HG03520 (cell line): ENCODE data around the gene CELF2.

Experiments
- ATAC-seq: cut with Tn5 transposase; IDR thresholded peaks from one replicate; pipeline ENCODE4 v1.9.1; 2021; ENCODE audit warnings: mild to moderate bottlenecking, moderate library complexity; ENCODE audit not compliant: unreplicated experiment

CELF2 gene

GRCh38 chr10:11003679-11004078, 14.0 kb upstream of the CELF2 start:
- no peak for ATAC-seq

GRCh38 chr10:11004144-11005077, 13.3 kb upstream of the CELF2 start:
- no peak for ATAC-seq

GRCh38 chr10:11005725-11006427, 11.8 kb upstream of the CELF2 start:
- no peak for ATAC-seq

- ATAC-seq: no peak
These were observed 11.2 kb upstream of the CELF2 start for GRCh38 chr10:11006428-11006825.

GRCh38 chr10:11007476-11008020, 10.1 kb upstream of the CELF2 start:
- ATAC-seq: no peak

- no peak for ATAC-seq
These were observed 8.0 kb upstream of the CELF2 start for GRCh38 chr10:11009471-11010308.

GRCh38 chr10:11010582-11010981, 7.1 kb upstream of the CELF2 start:
- ATAC-seq: no peak

- ATAC-seq: no peak
These were observed 6.2 kb upstream of the CELF2 start for GRCh38 chr10:11011436-11011835.

GRCh38 chr10:11011984-11012383, 5.7 kb upstream of the CELF2 start:
- ATAC-seq: no peak

GRCh38 chr10:11012421-11013295, 5.0 kb upstream of the CELF2 start:
- no peak for ATAC-seq

GRCh38 chr10:11013836-11014235, 3.8 kb upstream of the CELF2 start:
- no peak for ATAC-seq

- ATAC-seq: no peak
These were observed 2.8 kb upstream of the CELF2 start for GRCh38 chr10:11014671-11015445.

GRCh38 chr10:11015446-11015934, 2.2 kb upstream of the CELF2 start:
- ATAC-seq: no peak

GRCh38 chr10:11017000-11017569, 587 bp upstream of the CELF2 start:
- ATAC-seq: no peak

- no peak for ATAC-seq
These were observed 765 bp downstream of the CELF2 start for GRCh38 chr10:11018432-11018841.

- no peak for ATAC-seq
These were observed 1.4 kb downstream of the CELF2 start for GRCh38 chr10:11018855-11019631.

GRCh38 chr10:11019724-11020547, 2.3 kb downstream of the CELF2 start:
- no peak for ATAC-seq
